ENCODE measurements around the gene SNX33. TPM values are rescaled to one million over a fixed set of nuclear protein-coding genes. Genes with fewer than 3 reads are reported as not detected.
"Not testable (repeated sequence)": the region's sequence is repeated elsewhere in the genome, so short reads cannot be mapped to it uniquely, and the experiment has no call there.

The SNX33 gene
- polyA plus RNA-seq, 1 donor from 2014 or later = 0.05 TPM

- H3K4me1 Mint-ChIP-seq = peaks cover 6 to 11% (median 9%) of the 10 kb centered on the region in 3 donors
- no peak overlapping the region for H3K4me3 Mint-ChIP-seq
- no peaks in the 10 kb centered on the region for H3K27me3 Mint-ChIP-seq
- H3K9me3 Mint-ChIP-seq = no peaks in the 10 kb centered on the region
- H3K36me3 Mint-ChIP-seq = no peaks in the 10 kb centered on the region
- H3K27ac Mint-ChIP-seq = no peak overlapping the region
These were observed 56.5 kb downstream of the SNX33 start for GRCh38 chr15:75704263-75704615.

- Mint-ChIP-seq H3K4me3 (no peak overlapping the region), H3K36me3 (no peaks in the 10 kb centered on the region)
These were observed 56.9 kb downstream of the SNX33 start for GRCh38 chr15:75704618-75705017.

GRCh38 chr15:75705375-75705774 is 57.7 kb downstream of the SNX33 start:
- H3K36me3 Mint-ChIP-seq, H3K4me1 Mint-ChIP-seq, H3K4me3 Mint-ChIP-seq: not testable (repeated sequence)

More at GRCh38 chr15:75704618-75705017, 56.9 kb downstream of the SNX33 start:
- Mint-ChIP-seq H3K4me1 (peaks cover 6 to 8% (median 6%) of the 10 kb centered on the region in 3 donors), H3K27me3 (no peaks in the 10 kb centered on the region), H3K9me3 (no peaks in the 10 kb centered on the region), H3K27ac (no peak overlapping the region)

DNA sequence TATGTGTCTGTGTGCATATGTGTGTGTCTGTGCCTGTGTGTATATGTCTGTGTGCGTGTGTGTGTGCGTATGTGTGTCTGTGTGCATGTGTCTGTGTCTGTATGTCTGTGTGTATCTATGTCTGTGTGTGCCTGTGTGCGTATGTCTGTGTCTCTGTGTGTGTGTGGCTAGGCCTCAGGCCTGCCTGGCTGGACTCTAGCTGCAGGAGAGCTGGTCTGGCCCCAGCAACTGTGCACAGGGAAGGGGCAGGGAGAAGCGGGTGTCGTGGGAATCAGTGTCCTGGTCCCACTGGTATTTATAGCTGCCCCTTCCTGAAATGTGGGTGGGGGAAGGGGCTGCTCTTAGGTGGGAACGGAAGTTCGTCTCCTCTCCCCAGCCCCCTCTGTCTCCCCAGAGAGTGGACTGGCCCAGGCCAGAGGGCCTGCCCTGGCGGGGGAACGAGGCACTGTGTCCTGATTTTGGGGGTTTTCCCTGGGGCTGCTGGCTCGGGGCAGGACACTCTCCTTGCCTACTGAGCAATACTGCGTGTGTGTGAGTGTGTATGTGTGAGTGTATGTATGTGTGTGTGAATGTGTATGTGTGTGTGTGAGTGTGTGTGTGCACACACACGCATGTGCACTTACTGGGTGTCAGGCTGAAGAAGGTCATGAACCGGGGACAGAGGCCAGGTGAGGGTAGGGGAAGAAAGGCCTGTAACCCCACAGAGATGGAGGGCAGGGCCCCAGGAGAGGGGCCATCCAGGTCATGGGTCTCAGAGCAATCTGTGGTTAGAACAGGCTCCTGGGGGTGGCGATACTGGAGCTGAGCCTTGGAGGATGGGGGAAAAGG is 58.4 kb downstream of the SNX33 start:
- Mint-ChIP-seq H3K9me3 (no peaks in the 10 kb centered on the region), H3K36me3 (no peaks in the 10 kb centered on the region), H3K27me3 (no peaks in the 10 kb centered on the region), H3K27ac (peak overlapping the region in 1 of 3 donors; percentile 86), H3K4me1 (peaks cover 4 to 6% (median 4%) of the 10 kb centered on the region in 3 donors), H3K4me3 (no peak overlapping the region)

More at GRCh38 chr15:75705375-75705774, 57.7 kb downstream of the SNX33 start:
- H3K27ac Mint-ChIP-seq, H3K9me3 Mint-ChIP-seq, H3K27me3 Mint-ChIP-seq: not testable (repeated sequence)

DNA sequence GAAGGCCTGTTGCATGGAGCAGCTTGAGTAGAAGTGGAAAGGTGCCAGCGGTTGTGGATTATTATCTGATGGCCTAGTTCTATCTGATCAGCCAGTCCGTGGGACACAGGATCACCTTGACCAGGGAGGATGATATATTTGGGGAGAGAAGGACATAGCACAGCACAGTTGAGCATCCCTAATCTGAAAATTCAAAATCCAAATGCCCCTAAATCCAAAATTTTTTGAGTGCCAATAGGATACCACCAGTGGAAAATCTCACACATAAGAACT is 58.9 kb downstream of the SNX33 start:
- H3K9me3 Mint-ChIP-seq = no peaks in the 10 kb centered on the region
- no peak overlapping the region for H3K4me3 Mint-ChIP-seq
- H3K36me3 Mint-ChIP-seq = no peaks in the 10 kb centered on the region
- H3K27ac Mint-ChIP-seq = no peak overlapping the region
- peaks cover 4 to 6% (median 4%) of the 10 kb centered on the region in 3 donors for H3K4me1 Mint-ChIP-seq
- H3K27me3 Mint-ChIP-seq = peaks cover 3% of the 10 kb centered on the region

GRCh38 chr15:75709458-75709857 is 61.7 kb downstream of the SNX33 start:
- H3K4me3 Mint-ChIP-seq, H3K36me3 Mint-ChIP-seq, H3K27ac Mint-ChIP-seq, H3K4me1 Mint-ChIP-seq, H3K9me3 Mint-ChIP-seq: not testable (repeated sequence)
- H3K27me3 Mint-ChIP-seq = peaks cover 11% of the 10 kb centered on the region

DNA sequence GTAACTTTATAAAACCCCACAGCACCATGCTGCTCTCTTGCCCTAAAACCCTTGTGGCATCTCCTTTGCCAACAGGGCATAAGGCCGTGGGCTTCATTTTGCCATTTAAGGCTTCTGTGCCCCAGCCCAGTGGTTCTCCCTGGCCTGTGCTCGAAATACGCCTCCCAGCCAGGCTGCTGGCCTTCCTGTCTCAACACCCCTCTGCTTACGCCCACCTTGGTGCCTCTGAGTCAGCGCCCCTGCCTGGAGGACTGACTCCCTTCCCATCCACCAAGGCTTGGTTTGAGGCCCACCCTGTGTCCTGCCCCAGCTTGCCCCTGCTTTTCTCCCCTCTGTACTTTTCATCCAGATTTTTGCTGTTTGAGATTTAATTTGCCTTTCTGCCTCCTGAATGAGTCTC is 63.2 kb downstream of the SNX33 start:
- H3K27ac Mint-ChIP-seq = not testable (repeated sequence)
- H3K27me3 Mint-ChIP-seq = peaks cover 13% of the 10 kb centered on the region

DNA sequence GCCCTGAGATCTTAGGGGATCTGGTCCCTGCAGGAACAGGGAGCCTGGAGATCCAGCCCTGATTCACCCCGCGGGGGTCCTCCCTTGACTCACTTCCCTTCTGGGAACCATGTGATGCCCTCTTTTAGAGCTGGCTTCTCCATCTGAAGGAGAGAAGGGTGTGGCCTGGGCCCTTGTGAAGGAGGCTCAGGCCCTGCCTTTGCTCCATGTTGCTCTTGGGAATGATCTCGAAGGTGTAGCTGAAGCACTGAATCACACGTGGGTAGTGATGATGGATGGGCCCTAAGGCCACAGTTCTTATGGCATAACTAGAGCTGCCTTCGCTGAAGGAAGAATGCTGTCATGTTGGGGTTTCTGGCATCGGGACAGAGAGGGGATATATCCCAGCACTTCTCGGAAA is 63.8 kb downstream of the SNX33 start:
- not testable (repeated sequence) for H3K4me1 Mint-ChIP-seq, H3K27ac Mint-ChIP-seq, H3K36me3 Mint-ChIP-seq, H3K9me3 Mint-ChIP-seq, H3K4me3 Mint-ChIP-seq
- peaks cover 13% of the 10 kb centered on the region for H3K27me3 Mint-ChIP-seq

More for the DNA sequence above, 63.2 kb downstream of the SNX33 start:
- H3K4me1 Mint-ChIP-seq, H3K4me3 Mint-ChIP-seq, H3K36me3 Mint-ChIP-seq, H3K9me3 Mint-ChIP-seq: not testable (repeated sequence)

Other genes with a start within 250 kb of the SNX33 start
- 15.9 TPM for gene SIN3A, start 196.2 kb upstream of the SNX33 start, polyA plus RNA-seq
- 13.3 TPM for gene PTPN9, start 68.6 kb upstream of the SNX33 start, polyA plus RNA-seq
- gene SNUPN, start 22.2 kb upstream of the SNX33 start, polyA plus RNA-seq = 25.4 TPM
- 249 TPM for gene IMP3, start 7.7 kb upstream of the SNX33 start, polyA plus RNA-seq
- not detected for gene CSPG4, start 64.9 kb downstream of the SNX33 start, polyA plus RNA-seq
- 21.4 TPM for gene UBE2Q2, start 195.5 kb downstream of the SNX33 start, polyA plus RNA-seq

All from IgD-negative memory B cell (primary cell).